ENCODE results near the gene NEK1. TPM values are rescaled to one million over a fixed set of nuclear protein-coding genes. Genes with fewer than 3 reads are reported as not detected.

NEK1 gene
- total RNA-seq, 1 experiment from 2014 or later: 12.3 TPM

GRCh38 chr4:169436734-169437133, 175.6 kb downstream of the NEK1 start:
- Histone ChIP-seq H2AK5ac (ENCODE audit: insufficient read length, low read length) (no peak overlapping the region), H3K79me1 (ENCODE audit: insufficient read depth, low read depth, low read length, poor library complexity, severe bottlenecking) (no peaks in the 10 kb centered on the region), H3K4me1 (ENCODE audit: insufficient read depth, low read length) (no peaks in the 10 kb centered on the region), H2BK12ac (ENCODE audit: insufficient read length, low read depth, low read length) (no peak overlapping the region), H3K9ac (ENCODE audit: extremely low read depth, insufficient read length, low read length) (no peak overlapping the region), H3K4me2 (ENCODE audit: insufficient read depth, insufficient read length, low read length) (no peak overlapping the region), H3K4ac (ENCODE audit: low read depth, low read length) (no peak overlapping the region), H2BK20ac (ENCODE audit: low read depth, low read length, poor library complexity, severe bottlenecking) (no peak overlapping the region), H3K23me2 (ENCODE audit: insufficient read length, low read depth, low read length, poor library complexity, severe bottlenecking) (no peaks in the 10 kb centered on the region), H2BK15ac (ENCODE audit: low read depth, low read length) (no peak overlapping the region), H4K5ac (ENCODE audit: insufficient read length, low read depth, low read length) (no peak overlapping the region), H4K8ac (replicated peaks; ENCODE audit: insufficient read length, low read depth, low read length) (no peak overlapping the region), H4K91ac (ENCODE audit: insufficient read length, low read depth, low read length) (no peak overlapping the region), H2BK120ac (ENCODE audit: low read depth, low read length, poor library complexity, severe bottlenecking) (no peak overlapping the region), H3K14ac (ENCODE audit: insufficient read depth, low read length) (no peak overlapping the region), H3K23ac (ENCODE audit: insufficient read length, low read depth, low read length) (no peak overlapping the region), H3K18ac (ENCODE audit: insufficient read length, low read depth, low read length) (no peak overlapping the region), H4K20me1 (ENCODE audit: control insufficient read depth, insufficient read depth, insufficient read length) (no peaks in the 10 kb centered on the region), H3K27me3 (ENCODE audit: insufficient read depth, low read length) (no peaks in the 10 kb centered on the region), H2BK5ac (ENCODE audit: insufficient read length, low read length) (no peak overlapping the region), H3K79me2 (ENCODE audit: insufficient read depth, low read length) (no peaks in the 10 kb centered on the region), H3T11ph (ENCODE audit: low read length) (no peak overlapping the region), H2AFZ (ENCODE audit: low read length) (no peak overlapping the region), H3K56ac (ENCODE audit: insufficient read length, low read depth, low read length) (no peak overlapping the region), H3K27ac (ENCODE audit: insufficient read length, low read depth, low read length) (no peak overlapping the region), H3K9me3 (ENCODE audit: control insufficient read depth, low read depth, low read length) (no peaks in the 10 kb centered on the region)
- TF ChIP-seq CTCF (conservative IDR thresholded peaks at IDR 0.05): no peak
- Mint-ChIP-seq H3K27ac (no peak overlapping the region), H3K4me1 (peaks cover 3% of the 10 kb centered on the region in 2 experiments; a peak in 3 of 4 replicates), H3K27me3 (ENCODE audit: low read depth) (no peaks in the 10 kb centered on the region), H3K36me3 (ENCODE audit: insufficient read depth in 1 of 3, low read depth in 3 of 3) (no peaks in the 10 kb centered on the region), H3K9me3 (no peaks in the 10 kb centered on the region), H3K4me3 (no peak overlapping the region)
- no peak for DNase-seq

Data from H9 (cell line).